ENCODE results near the gene APOB.

The APOB gene

GRCh38 chr2:21011876-21012556 is 31.9 kb downstream of the APOB start:
- no peak for DNase-seq (ENCODE audit: low read depth in 1 of 2, low spot score in 1 of 2)
- no peak overlapping the region for H3K27ac ChIP-seq (replicated peaks)

GRCh38 chr2:21011453-21011852 is 32.4 kb downstream of the APOB start:
- Histone ChIP-seq H3K27me3 (ENCODE audit: insufficient read depth, poor library complexity, severe bottlenecking) (peaks cover 3% of the 10 kb centered on the region), H3K4me3 (replicated peaks; ENCODE audit: insufficient read depth, low read length) (no peak overlapping the region), H3K27ac (replicated peaks) (no peak overlapping the region)
- DNase-seq (ENCODE audit: low read depth in 1 of 2, low spot score in 1 of 2) = no peak
- TF ChIP-seq REST (IDR thresholded peaks at IDR 0.05; ENCODE audit: insufficient replicate concordance, low read depth) (no peak), GABPA (IDR thresholded peaks at IDR 0.05; ENCODE audit: low read depth) (no peak), SPI1 (IDR thresholded peaks at IDR 0.05; ENCODE audit: borderline replicate concordance, low read depth) (no peak), POLR2AphosphoS5 (IDR thresholded peaks at IDR 0.05; ENCODE audit: low read depth) (no peak), CTCF (IDR thresholded peaks at IDR 0.05; ENCODE audit: insufficient read depth, low read length) (no peak)

More at GRCh38 chr2:21011876-21012556, 31.9 kb downstream of the APOB start:
- Histone ChIP-seq H3K27me3 (ENCODE audit: insufficient read depth, poor library complexity, severe bottlenecking) (peaks cover 3% of the 10 kb centered on the region), H3K4me3 (replicated peaks; ENCODE audit: insufficient read depth, low read length) (no peak overlapping the region)
- TF ChIP-seq CTCF (IDR thresholded peaks at IDR 0.05; ENCODE audit: insufficient read depth, low read length) = no peak
- TF ChIP-seq SPI1 (IDR thresholded peaks at IDR 0.05; ENCODE audit: borderline replicate concordance, low read depth) = no peak
- TF ChIP-seq REST (IDR thresholded peaks at IDR 0.05; ENCODE audit: insufficient replicate concordance, low read depth) = no peak

- DNase-seq (ENCODE audit: low read depth in 1 of 2, low spot score in 1 of 2) = no peak
- Histone ChIP-seq H3K27me3 (ENCODE audit: insufficient read depth, poor library complexity, severe bottlenecking) (peaks cover 3% of the 10 kb centered on the region), H3K27ac (replicated peaks) (no peak overlapping the region), H3K4me3 (replicated peaks; ENCODE audit: insufficient read depth, low read length) (no peak overlapping the region)
- TF ChIP-seq SPI1 (IDR thresholded peaks at IDR 0.05; ENCODE audit: borderline replicate concordance, low read depth) = no peak
Observed at GRCh38 chr2:21010813-21011439, 32.9 kb downstream of the APOB start.

- H3K27me3 ChIP-seq (ENCODE audit: insufficient read depth, poor library complexity, severe bottlenecking) = peaks cover 3% of the 10 kb centered on the region
- no peak overlapping the region for H3K4me3 ChIP-seq (replicated peaks; ENCODE audit: insufficient read depth, low read length)
- no peak overlapping the region for H3K27ac ChIP-seq (replicated peaks)
- DNase-seq (ENCODE audit: low read depth in 1 of 2, low spot score in 1 of 2) = no peak
- TF ChIP-seq REST (IDR thresholded peaks at IDR 0.05; ENCODE audit: insufficient replicate concordance, low read depth) (no peak), POLR2AphosphoS5 (IDR thresholded peaks at IDR 0.05; ENCODE audit: low read depth) (no peak), CTCF (IDR thresholded peaks at IDR 0.05; ENCODE audit: insufficient read depth, low read length) (no peak), GABPA (IDR thresholded peaks at IDR 0.05; ENCODE audit: low read depth) (no peak), SPI1 (IDR thresholded peaks at IDR 0.05; ENCODE audit: borderline replicate concordance, low read depth) (no peak)
Observed at GRCh38 chr2:21009662-21010225, 34.1 kb downstream of the APOB start.

Data from HL-60 (cell line).